A549 (cell line): ENCODE results near the gene STX1B.

Source experiments
- EP300 ChIP-seq, 2 experiments: fragments of >200 bp; sonication (Bioruptor Twin); formaldehyde crosslinking; IDR thresholded peaks; 2 replicates in 1 of 2; 3 replicates in 1 of 2; pipeline ENCODE4 v1.6.1; 2016 to 2017
- ESRRA ChIP-seq: fragments of 150-350 bp; IDR thresholded peaks from 2 replicates; pipeline ENCODE4 v1.6.1; 2014; ENCODE audit warnings: mild to moderate bottlenecking, low read length, borderline replicate concordance
- POLR2A ChIP-seq: IDR thresholded peaks from 2 replicates; pipeline ENCODE4 v1.6.1; 2012; ENCODE audit warnings: mild to moderate bottlenecking, low read length
- POLR2AphosphoS2 ChIP-seq: conservative IDR thresholded peaks from 2 replicates; pipeline ENCODE4 v1.6.1; 2012; ENCODE audit warnings: low read length, improper control_type of control experiment, inconsistent platforms
- SMC3 ChIP-seq: fragments of >200 bp; sonication (Bioruptor Twin); formaldehyde crosslinking; IDR thresholded peaks from 3 replicates; pipeline ENCODE4 v1.6.1; 2018; ENCODE audit warnings: inconsistent platforms
- TF ChIP-seq, protein P1 (sequence below): fragments of >200 bp; sonication (Bioruptor Twin); formaldehyde crosslinking; IDR thresholded peaks from 3 replicates; pipeline ENCODE4 v1.5.1; 2016

DNA sequence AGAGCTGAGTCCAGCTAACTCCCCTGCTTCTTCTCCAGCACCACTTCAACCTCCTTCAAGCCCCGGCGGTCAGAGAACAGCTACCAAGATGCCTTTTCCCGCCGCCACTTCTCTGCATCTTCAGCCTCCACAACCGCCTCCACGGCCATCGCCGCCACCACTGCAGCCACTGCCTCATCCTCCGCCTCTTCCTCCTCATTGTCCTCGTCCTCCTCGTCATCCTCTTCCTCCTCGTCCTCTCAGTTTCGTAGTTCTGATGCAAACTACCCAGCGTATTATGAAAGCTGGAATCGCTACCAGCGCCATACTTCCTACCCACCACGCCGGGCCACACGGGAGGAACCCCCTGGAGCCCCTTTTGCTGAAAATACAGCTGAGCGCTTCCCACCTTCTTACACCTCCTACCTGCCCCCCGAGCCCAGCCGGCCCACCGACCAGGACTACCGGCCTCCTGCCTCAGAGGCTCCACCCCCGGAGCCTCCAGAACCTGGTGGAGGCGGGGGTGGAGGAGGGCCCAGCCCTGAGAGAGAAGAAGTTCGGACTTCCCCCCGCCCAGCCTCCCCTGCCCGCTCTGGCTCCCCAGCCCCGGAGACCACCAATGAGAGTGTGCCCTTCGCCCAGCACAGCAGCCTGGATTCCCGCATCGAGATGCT lies 45.7 kb downstream of the STX1B start:
- TF ChIP-seq, protein P1, sequence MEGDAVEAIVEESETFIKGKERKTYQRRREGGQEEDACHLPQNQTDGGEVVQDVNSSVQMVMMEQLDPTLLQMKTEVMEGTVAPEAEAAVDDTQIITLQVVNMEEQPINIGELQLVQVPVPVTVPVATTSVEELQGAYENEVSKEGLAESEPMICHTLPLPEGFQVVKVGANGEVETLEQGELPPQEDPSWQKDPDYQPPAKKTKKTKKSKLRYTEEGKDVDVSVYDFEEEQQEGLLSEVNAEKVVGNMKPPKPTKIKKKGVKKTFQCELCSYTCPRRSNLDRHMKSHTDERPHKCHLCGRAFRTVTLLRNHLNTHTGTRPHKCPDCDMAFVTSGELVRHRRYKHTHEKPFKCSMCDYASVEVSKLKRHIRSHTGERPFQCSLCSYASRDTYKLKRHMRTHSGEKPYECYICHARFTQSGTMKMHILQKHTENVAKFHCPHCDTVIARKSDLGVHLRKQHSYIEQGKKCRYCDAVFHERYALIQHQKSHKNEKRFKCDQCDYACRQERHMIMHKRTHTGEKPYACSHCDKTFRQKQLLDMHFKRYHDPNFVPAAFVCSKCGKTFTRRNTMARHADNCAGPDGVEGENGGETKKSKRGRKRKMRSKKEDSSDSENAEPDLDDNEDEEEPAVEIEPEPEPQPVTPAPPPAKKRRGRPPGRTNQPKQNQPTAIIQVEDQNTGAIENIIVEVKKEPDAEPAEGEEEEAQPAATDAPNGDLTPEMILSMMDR: no peak
- no peak for TF ChIP-seq POLR2AphosphoS2
- no peak for TF ChIP-seq POLR2A
- TF ChIP-seq EP300 (IDR thresholded peaks at IDR 0.05): no peak
- no peak for TF ChIP-seq SMC3
- no peak for TF ChIP-seq ESRRA
